HEK293 (cell line): ENCODE data around the gene TARS3.

Source experiments
- TRIM28 ChIP-seq: IDR thresholded peaks from 2 replicates; pipeline ENCODE4 v1.6.1; 2011; ENCODE audit warnings: low read length, control low read depth, borderline replicate concordance
- YY1 ChIP-seq: fragments of 450-650 bp; formaldehyde crosslinking; IDR thresholded peaks from 2 replicates; pipeline ENCODE4 v1.5.1; 2018; ENCODE audit warnings: missing biosample characterization, missing genetic modification characterization
- ZNF157 ChIP-seq: fragments of 450-650 bp; formaldehyde crosslinking; IDR thresholded peaks from 2 replicates; pipeline ENCODE4 v1.5.1; 2016; ENCODE audit warnings: missing biosample characterization, missing genetic modification characterization
- ZNF24 ChIP-seq: fragments of 450-650 bp; formaldehyde crosslinking; IDR thresholded peaks from 2 replicates; pipeline ENCODE4 v1.5.1; 2016; ENCODE audit warnings: missing biosample characterization, missing genetic modification characterization
- ZNF571 ChIP-seq: fragments of 450-650 bp; formaldehyde crosslinking; IDR thresholded peaks from 2 replicates; pipeline ENCODE4 v1.5.0; 2017; ENCODE audit warnings: missing biosample characterization, missing genetic modification characterization
- ZNF747 ChIP-seq: fragments of 450-650 bp; formaldehyde crosslinking; IDR thresholded peaks from 2 replicates; pipeline ENCODE4 v1.5.1; 2016; ENCODE audit warnings: missing biosample characterization, missing genetic modification characterization
- ZNF776 ChIP-seq: fragments of 450-650 bp; formaldehyde crosslinking; IDR thresholded peaks from 2 replicates; pipeline ENCODE4 v1.5.0; 2017; ENCODE audit warnings: missing biosample characterization, missing genetic modification characterization, borderline replicate concordance
- TF ChIP-seq, protein P1 (sequence below): fragments of 450-650 bp; formaldehyde crosslinking; IDR thresholded peaks from 2 replicates; pipeline ENCODE4 v1.5.1; 2016; ENCODE audit warnings: missing biosample characterization, missing genetic modification characterization
- TF ChIP-seq, protein P2 (sequence below): fragments of 450-650 bp; formaldehyde crosslinking; IDR thresholded peaks from 2 replicates; pipeline ENCODE4 v1.5.1; 2016; ENCODE audit warnings: missing biosample characterization, missing genetic modification characterization

DNA sequence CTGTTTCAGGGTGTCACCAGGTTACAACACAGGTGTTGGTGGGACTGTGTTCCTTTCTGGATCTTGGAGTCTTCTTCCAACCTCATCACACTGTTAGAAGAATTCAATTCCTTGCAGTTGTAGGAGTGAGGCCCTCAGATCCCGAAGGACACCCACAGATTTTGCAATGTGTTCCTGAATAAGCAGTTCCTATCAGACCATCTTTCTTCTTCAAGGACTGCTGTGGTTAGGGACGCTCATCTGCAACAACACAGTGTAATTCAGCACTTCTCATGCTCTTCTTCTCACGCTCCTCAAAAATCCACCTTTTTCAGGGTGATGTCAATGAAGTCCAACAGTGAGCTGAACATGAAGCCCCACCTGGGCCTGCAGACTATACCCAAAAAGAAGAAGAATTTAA is 90.9 kb downstream of the TARS3 start:
- TF ChIP-seq ZNF24 (tag by site-specific recombination) (no peak), ZNF571 (tag by site-specific recombination) (no peak), ZNF157 (no peak), ZNF747 (tag by site-specific recombination) (no peak), TRIM28 (no peak), YY1 (no peak), ZNF776 (tag by site-specific recombination) (no peak)
- TF ChIP-seq, protein P1, sequence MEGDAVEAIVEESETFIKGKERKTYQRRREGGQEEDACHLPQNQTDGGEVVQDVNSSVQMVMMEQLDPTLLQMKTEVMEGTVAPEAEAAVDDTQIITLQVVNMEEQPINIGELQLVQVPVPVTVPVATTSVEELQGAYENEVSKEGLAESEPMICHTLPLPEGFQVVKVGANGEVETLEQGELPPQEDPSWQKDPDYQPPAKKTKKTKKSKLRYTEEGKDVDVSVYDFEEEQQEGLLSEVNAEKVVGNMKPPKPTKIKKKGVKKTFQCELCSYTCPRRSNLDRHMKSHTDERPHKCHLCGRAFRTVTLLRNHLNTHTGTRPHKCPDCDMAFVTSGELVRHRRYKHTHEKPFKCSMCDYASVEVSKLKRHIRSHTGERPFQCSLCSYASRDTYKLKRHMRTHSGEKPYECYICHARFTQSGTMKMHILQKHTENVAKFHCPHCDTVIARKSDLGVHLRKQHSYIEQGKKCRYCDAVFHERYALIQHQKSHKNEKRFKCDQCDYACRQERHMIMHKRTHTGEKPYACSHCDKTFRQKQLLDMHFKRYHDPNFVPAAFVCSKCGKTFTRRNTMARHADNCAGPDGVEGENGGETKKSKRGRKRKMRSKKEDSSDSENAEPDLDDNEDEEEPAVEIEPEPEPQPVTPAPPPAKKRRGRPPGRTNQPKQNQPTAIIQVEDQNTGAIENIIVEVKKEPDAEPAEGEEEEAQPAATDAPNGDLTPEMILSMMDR (tag by site-specific recombination) = no peak
- TF ChIP-seq, protein P2, sequence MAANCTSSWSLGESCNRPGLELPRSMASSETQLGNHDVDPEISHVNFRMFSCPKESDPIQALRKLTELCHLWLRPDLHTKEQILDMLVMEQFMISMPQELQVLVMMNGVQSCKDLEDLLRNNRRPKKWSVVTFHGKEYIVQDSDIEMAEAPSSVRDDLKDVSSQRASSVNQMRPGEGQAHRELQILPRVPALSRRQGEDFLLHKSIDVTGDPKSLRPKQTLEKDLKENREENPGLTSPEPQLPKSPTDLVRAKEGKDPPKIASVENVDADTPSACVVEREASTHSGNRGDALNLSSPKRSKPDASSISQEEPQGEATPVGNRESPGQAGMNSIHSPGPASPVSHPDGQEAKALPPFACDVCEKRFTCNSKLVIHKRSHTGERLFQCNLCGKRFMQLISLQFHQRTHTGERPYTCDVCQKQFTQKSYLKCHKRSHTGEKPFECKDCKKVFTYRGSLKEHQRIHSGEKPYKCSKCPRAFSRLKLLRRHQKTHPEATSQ (tag by site-specific recombination) = no peak
